Measurements from ENCODE around the gene CD1B. TPM values are rescaled to one million over a fixed set of nuclear protein-coding genes. Genes with fewer than 3 reads are reported as not detected.

The CD1B gene
- polyA plus RNA-seq, 1 of the 3 experiments (the other 2 are of a cell fraction) = not detected

DNA sequence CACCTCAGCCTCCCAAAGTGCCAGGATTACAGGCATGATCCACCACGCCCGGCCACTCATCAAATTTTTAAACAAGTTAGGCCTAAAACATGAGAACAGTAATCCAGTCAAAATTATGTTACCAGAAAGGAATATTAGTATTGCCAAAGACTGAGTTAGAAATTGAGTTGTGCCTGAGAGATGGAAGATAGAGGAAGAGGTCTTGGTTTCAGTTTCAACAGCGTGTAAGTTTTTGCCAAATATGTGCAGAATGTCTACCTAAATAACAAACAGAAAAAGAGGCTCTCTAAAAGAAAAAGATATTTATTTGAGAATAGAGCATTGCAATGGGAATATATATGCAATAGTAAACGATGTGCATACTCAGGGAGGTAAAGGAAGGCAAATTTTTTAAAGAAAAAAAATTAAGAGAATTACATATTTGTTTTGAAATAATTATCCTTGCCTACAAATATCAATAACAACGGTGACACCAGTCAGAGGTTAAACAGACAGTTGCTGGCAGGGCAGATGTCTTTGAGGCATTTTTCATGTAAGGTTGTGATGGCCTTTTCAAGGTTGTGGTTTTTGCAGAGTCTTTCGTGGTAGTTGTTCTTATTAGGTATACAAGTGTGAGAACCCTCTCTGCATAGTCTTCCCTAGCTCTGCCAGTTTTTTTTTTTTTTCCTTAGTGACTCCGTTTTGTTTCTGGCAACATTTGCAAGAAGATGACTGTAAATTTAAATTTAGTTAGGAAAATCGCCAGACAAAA lies 2.2 kb upstream of the CD1B start:
- CTCF ChIA-PET = no interaction called here
- no peak overlapping the region for H2AFZ ChIP-seq (ENCODE audit: low read depth)

GRCh38 chr1:158331106-158331425 lies 265 bp downstream of the CD1B start:
- ChIA-PET POLR2A (no interaction called here), CTCF (no interaction called here)
- H3K4me1 ChIP-seq (ENCODE audit: control insufficient read depth in 1 of 2, insufficient read depth in 2 of 2, low read depth in 1 of 2, low read length in 1 of 2) = no peaks in the 10 kb centered on the region
- no peak overlapping the region for H3K27ac ChIP-seq (ENCODE audit: low read depth in 2 of 2, low read length in 1 of 2)
- H3K9me3 ChIP-seq = no peaks in the 10 kb centered on the region
- H4K20me1 ChIP-seq (ENCODE audit: insufficient read depth) = no peaks in the 10 kb centered on the region
- H3K4me2 ChIP-seq = no peak overlapping the region
- no peaks in the 10 kb centered on the region for H3K9me2 ChIP-seq
- H3K79me2 ChIP-seq (ENCODE audit: insufficient read depth) = no peaks in the 10 kb centered on the region
- no peak overlapping the region for H3K4me3 ChIP-seq (ENCODE audit: low read depth in 2 of 2, low read length in 1 of 2)
- H2AFZ ChIP-seq (ENCODE audit: low read depth) = no peak overlapping the region
- H3K9ac ChIP-seq = no peak overlapping the region
- H3K36me3 ChIP-seq (replicated peaks in 1 of 2; ENCODE audit: control insufficient read depth in 1 of 2, insufficient read depth in 2 of 2, low read length in 1 of 2) = no peaks in the 10 kb centered on the region
- DNase-seq = no peak
- 0% methylated on average over 1 of the region's 1 CpG for WGBS (ENCODE audit: low lambda C conversion rate)
- H3K27me3 ChIP-seq (ENCODE audit: insufficient read depth) = peaks cover 12% of the 10 kb centered on the region
- H3F3A ChIP-seq (replicated peaks; ENCODE audit: insufficient read depth) = no peaks in the 10 kb centered on the region
- no peak for TF ChIP-seq SIN3A (IDR thresholded peaks at IDR 0.05; ENCODE audit: borderline replicate concordance, low read depth, low read length)
- TF ChIP-seq, protein P1, sequence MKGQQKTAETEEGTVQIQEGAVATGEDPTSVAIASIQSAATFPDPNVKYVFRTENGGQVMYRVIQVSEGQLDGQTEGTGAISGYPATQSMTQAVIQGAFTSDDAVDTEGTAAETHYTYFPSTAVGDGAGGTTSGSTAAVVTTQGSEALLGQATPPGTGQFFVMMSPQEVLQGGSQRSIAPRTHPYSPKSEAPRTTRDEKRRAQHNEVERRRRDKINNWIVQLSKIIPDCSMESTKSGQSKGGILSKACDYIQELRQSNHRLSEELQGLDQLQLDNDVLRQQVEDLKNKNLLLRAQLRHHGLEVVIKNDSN (IDR thresholded peaks at IDR 0.05; ENCODE audit: borderline replicate concordance, low read depth) = no peak
- TF ChIP-seq TAF1 (IDR thresholded peaks at IDR 0.05; ENCODE audit: borderline replicate concordance, low read depth, low read length) = no peak
- no peak for TF ChIP-seq NFIC (IDR thresholded peaks at IDR 0.05; ENCODE audit: borderline replicate concordance)
- no peak for TF ChIP-seq RAD21 (IDR thresholded peaks at IDR 0.05; ENCODE audit: low read length)
- no peak for TF ChIP-seq RFX5 (IDR thresholded peaks at IDR 0.05; ENCODE audit: low read length)
- no peak for TF ChIP-seq ZBTB33 (IDR thresholded peaks at IDR 0.05; ENCODE audit: borderline replicate concordance, low read depth)
- no peak for TF ChIP-seq FOXJ3 (CRISPR knock-in tag; IDR thresholded peaks at IDR 0.05)
- TF ChIP-seq, protein P2, sequence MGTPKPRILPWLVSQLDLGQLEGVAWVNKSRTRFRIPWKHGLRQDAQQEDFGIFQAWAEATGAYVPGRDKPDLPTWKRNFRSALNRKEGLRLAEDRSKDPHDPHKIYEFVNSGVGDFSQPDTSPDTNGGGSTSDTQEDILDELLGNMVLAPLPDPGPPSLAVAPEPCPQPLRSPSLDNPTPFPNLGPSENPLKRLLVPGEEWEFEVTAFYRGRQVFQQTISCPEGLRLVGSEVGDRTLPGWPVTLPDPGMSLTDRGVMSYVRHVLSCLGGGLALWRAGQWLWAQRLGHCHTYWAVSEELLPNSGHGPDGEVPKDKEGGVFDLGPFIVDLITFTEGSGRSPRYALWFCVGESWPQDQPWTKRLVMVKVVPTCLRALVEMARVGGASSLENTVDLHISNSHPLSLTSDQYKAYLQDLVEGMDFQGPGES (IDR thresholded peaks at IDR 0.05; ENCODE audit: low read depth, low read length) = no peak
- no peak for TF ChIP-seq FOXM1 (IDR thresholded peaks at IDR 0.05; ENCODE audit: low read depth)
- TF ChIP-seq FOSL2 (IDR thresholded peaks at IDR 0.05; ENCODE audit: borderline replicate concordance, low read depth) = no peak
- TF ChIP-seq RXRA (IDR thresholded peaks at IDR 0.05; ENCODE audit: borderline replicate concordance, low read depth) = no peak
- TF ChIP-seq USF2 (IDR thresholded peaks at IDR 0.05; ENCODE audit: borderline replicate concordance, low read depth, low read length) = no peak
- no peak for TF ChIP-seq GATA2 (CRISPR knock-in tag; IDR thresholded peaks at IDR 0.05)

More for the DNA sequence above, 2.2 kb upstream of the CD1B start:
- Histone ChIP-seq H3K79me2 (ENCODE audit: insufficient read depth) (no peaks in the 10 kb centered on the region), H3K4me2 (no peak overlapping the region), H3K9me3 (no peaks in the 10 kb centered on the region), H3K36me3 (replicated peaks in 1 of 2; ENCODE audit: control insufficient read depth in 1 of 2, insufficient read depth in 2 of 2, low read length in 1 of 2) (no peaks in the 10 kb centered on the region), H3F3A (replicated peaks; ENCODE audit: insufficient read depth) (no peaks in the 10 kb centered on the region), H3K27ac (ENCODE audit: low read depth in 2 of 2, low read length in 1 of 2) (no peak overlapping the region), H3K9me2 (no peaks in the 10 kb centered on the region), H4K20me1 (ENCODE audit: insufficient read depth) (no peaks in the 10 kb centered on the region), H3K4me1 (ENCODE audit: control insufficient read depth in 1 of 2, insufficient read depth in 2 of 2, low read depth in 1 of 2, low read length in 1 of 2) (no peaks in the 10 kb centered on the region), H3K27me3 (ENCODE audit: insufficient read depth) (peaks cover 12% of the 10 kb centered on the region), H3K9ac (no peak overlapping the region), H3K4me3 (ENCODE audit: low read depth in 2 of 2, low read length in 1 of 2) (no peak overlapping the region)
- POLR2A ChIA-PET = no interaction called here
- DNase-seq = no peak
- TF ChIP-seq FOSL2 (IDR thresholded peaks at IDR 0.05; ENCODE audit: borderline replicate concordance, low read depth) (no peak), EZH2phosphoT487 (IDR thresholded peaks at IDR 0.05; ENCODE audit: borderline replicate concordance, low read depth) (no peak), MAX (IDR thresholded peaks at IDR 0.05; ENCODE audit: low read depth) (no peak), EP300 (IDR thresholded peaks at IDR 0.05; ENCODE audit: borderline replicate concordance in 1 of 2, low read depth in 1 of 2, low read length in 1 of 2) (no peak), TAF1 (IDR thresholded peaks at IDR 0.05; ENCODE audit: borderline replicate concordance, low read depth, low read length) (no peak), NRF1 (IDR thresholded peaks at IDR 0.05; ENCODE audit: low read depth, low read length) (no peak), POLR2AphosphoS5 (IDR thresholded peaks at IDR 0.05; ENCODE audit: low read depth, low read length) (no peak), ELF1 (IDR thresholded peaks at IDR 0.05) (no peak), GABPA (IDR thresholded peaks at IDR 0.05; ENCODE audit: low read depth) (no peak), CHD2 (IDR thresholded peaks at IDR 0.05; ENCODE audit: low read length, partially characterized antibody) (no peak)
- TF ChIP-seq, protein P2 (IDR thresholded peaks at IDR 0.05; ENCODE audit: low read depth, low read length) = no peak
- WGBS (ENCODE audit: low lambda C conversion rate) = under 1% methylated on average over 8 of the region's 8 CpGs
